Breast epithelium (tissue), 4 donors: Measurements from ENCODE around the gene TSR3. TPM values are rescaled to one million over a fixed set of nuclear protein-coding genes. Genes with fewer than 3 reads are reported as not detected.
"Not testable (repeated sequence)": the region's sequence is repeated elsewhere in the genome, so short reads cannot be mapped to it uniquely, and the experiment has no call there.

Experiments used
- DNase-seq, 2 donors: peaks; one replicate each; pipeline ENCODE4 v3.0.0-alpha.2; 2019; ENCODE audit warnings: low spot score in 2 of 2
- H3K27ac ChIP-seq, 2 donors: fragments of 200-600 bp; sonication (generic) in 1 of 2; one replicate each; pipeline ENCODE4 v1.5.1; 2016 to 2019; ENCODE audit warnings: mild to moderate bottlenecking in 1 of 2
- H3K27me3 ChIP-seq, 2 donors: fragments of 200-600 bp; sonication (generic) in 1 of 2; one replicate each; pipeline versions ENCODE4 v1.5.1 to v1.6.0; 2017 to 2019; ENCODE audit warnings: control low read depth in 1 of 2, mild to moderate bottlenecking in 1 of 2
- H3K36me3 ChIP-seq: fragments of 200-600 bp; one replicate; pipeline ENCODE4 v1.5.1; 2019
- H3K4me1 ChIP-seq, 2 donors: fragments of 200-600 bp; sonication (generic); one replicate each; pipeline ENCODE4 v1.5.1; 2016 to 2019; ENCODE audit warnings: control low read depth in 1 of 2
- H3K4me3 ChIP-seq, 3 donors: fragments of 200-600 bp; sonication (generic); 1 replicate in 2 of 3; 2 replicates in 1 of 3; pipeline ENCODE4 v1.5.1; 2016 to 2019; ENCODE audit warnings: mild to moderate bottlenecking in 3 of 3, moderate library complexity in 2 of 3
- H3K9me3 ChIP-seq, 2 donors: fragments of 200-600 bp; sonication (generic) in 1 of 2; one replicate each; pipeline ENCODE4 v1.5.1; 2016 to 2019; ENCODE audit warnings: control low read depth in 1 of 2
- POLR2A ChIP-seq: fragments of 450-650 bp; IDR thresholded peaks from one replicate; pipeline ENCODE4 v1.6.1; 2016; ENCODE audit warnings: antibody characterized with exemption, mild to moderate bottlenecking, moderate library complexity
- POLR2AphosphoS5 ChIP-seq, 3 donors: sonication (generic); formaldehyde crosslinking; IDR thresholded peaks; one replicate each; pipeline ENCODE4 v1.6.1; 2017; ENCODE audit warnings: antibody characterized with exemption in 3 of 3
- intact Hi-C: fragments of 100-400 bp; cut with DNase I; formaldehyde crosslinking; loops from one replicate; pipeline ENCODE4 v1.15.1; 2023; ENCODE audit warnings: low total_unique reads
- total RNA-seq, 3 donors: library from RNA; depleted of rRNA; stranded (reverse); fragments of >200 nt; gene quantifications; one replicate each; pipeline ENCODE4 v1.1.0, GENCODE V29; 2016
- TF ChIP-seq, protein P1 (sequence below), 3 donors: fragments of 450-650 bp; IDR thresholded peaks; one replicate each; pipeline ENCODE4 v1.5.1; 2016 to 2017; ENCODE audit warnings: antibody characterized with exemption in 3 of 3, mild to moderate bottlenecking in 3 of 3, moderate library complexity in 3 of 3

The TSR3 gene
- total RNA-seq, 3 donors from 2014 or later: 54.4 to 72.3 (median 59.6) TPM

DNA sequence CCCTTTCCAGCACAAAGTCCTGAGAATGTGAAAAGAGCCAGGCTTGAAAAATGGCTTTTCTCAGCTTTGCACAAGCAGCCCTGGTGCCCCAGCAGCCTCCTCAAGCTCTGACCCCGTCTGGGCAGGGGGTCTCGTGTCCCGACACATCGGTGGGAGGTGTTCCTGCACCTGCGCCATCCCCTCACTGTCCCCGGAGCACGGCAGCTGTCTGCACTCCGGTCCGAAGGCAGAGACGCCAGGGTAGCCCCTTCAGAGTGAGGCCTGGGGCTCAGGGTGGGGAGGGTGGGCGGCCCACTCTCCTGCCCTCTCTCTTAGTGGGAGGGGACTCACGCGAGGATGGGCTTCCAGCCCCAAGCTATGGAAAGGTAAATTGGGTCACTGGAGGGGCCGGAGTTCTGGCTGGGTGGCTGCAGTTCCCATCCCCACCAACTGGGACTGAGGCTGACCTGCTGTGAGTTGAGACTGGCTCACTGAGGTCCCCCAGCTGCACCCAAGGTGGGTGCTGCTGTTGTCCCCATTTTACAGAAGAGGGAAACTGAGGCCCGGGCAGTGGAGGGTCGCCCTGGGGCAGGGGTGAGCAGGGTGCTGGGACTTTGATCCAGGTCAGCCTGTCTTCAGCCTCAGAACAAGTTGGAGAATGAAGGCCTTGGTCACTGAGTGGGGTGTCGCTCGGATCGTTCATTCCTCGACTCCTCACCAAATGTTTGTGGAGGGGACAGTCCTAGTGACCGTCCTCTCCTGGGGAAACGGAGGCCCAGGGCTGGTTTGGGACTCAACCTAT lies 20.6 kb downstream of the TSR3 start:
- H3K27ac ChIP-seq: peak overlapping the region; percentile 81 to 89
- H3K4me3 ChIP-seq: peak overlapping the region; percentile 37 to 77 (median 59)

GRCh38 chr16:1330260-1330914 lies 21.3 kb downstream of the TSR3 start:
- H3K9me3 ChIP-seq: peaks cover 0 to 8% of the 10 kb centered on the region in 2 donors
- H3K27ac ChIP-seq: peak overlapping the region in 1 of 2 donors; percentile 89
- no peak overlapping the region for H3K4me3 ChIP-seq
- TF ChIP-seq, protein P1, sequence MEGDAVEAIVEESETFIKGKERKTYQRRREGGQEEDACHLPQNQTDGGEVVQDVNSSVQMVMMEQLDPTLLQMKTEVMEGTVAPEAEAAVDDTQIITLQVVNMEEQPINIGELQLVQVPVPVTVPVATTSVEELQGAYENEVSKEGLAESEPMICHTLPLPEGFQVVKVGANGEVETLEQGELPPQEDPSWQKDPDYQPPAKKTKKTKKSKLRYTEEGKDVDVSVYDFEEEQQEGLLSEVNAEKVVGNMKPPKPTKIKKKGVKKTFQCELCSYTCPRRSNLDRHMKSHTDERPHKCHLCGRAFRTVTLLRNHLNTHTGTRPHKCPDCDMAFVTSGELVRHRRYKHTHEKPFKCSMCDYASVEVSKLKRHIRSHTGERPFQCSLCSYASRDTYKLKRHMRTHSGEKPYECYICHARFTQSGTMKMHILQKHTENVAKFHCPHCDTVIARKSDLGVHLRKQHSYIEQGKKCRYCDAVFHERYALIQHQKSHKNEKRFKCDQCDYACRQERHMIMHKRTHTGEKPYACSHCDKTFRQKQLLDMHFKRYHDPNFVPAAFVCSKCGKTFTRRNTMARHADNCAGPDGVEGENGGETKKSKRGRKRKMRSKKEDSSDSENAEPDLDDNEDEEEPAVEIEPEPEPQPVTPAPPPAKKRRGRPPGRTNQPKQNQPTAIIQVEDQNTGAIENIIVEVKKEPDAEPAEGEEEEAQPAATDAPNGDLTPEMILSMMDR (IDR thresholded peaks at IDR 0.05): no peak
- intact Hi-C loops: no loop called here
- peaks cover 22 to 26% of the 10 kb centered on the region in 2 donors for H3K4me1 ChIP-seq
- H3K36me3 ChIP-seq: peaks cover under 1% of the 10 kb centered on the region
- no peak for DNase-seq
- peaks cover 6 to 31% of the 10 kb centered on the region in 2 donors for H3K27me3 ChIP-seq

More for the DNA sequence above, 20.6 kb downstream of the TSR3 start:
- H3K4me1 ChIP-seq: peaks cover 22 to 26% of the 10 kb centered on the region in 2 donors
- no peaks in the 10 kb centered on the region for H3K36me3 ChIP-seq
- no peak for DNase-seq
- intact Hi-C loops: no loop called here
- peaks cover 6 to 37% of the 10 kb centered on the region in 2 donors for H3K27me3 ChIP-seq
- H3K9me3 ChIP-seq: peaks cover 0 to 8% of the 10 kb centered on the region in 2 donors
- TF ChIP-seq POLR2A (no peak), POLR2AphosphoS5 (IDR thresholded peaks at IDR 0.05) (no peak)
- TF ChIP-seq, protein P1 (IDR thresholded peaks at IDR 0.05): no peak

- H3K4me1 ChIP-seq: peaks cover 20 to 21% of the 10 kb centered on the region in 2 donors
- DNase-seq, H3K4me3 ChIP-seq, H3K27ac ChIP-seq, H3K36me3 ChIP-seq, intact Hi-C loops, H3K9me3 ChIP-seq: not testable (repeated sequence)
- H3K27me3 ChIP-seq: peaks cover 5 to 17% of the 10 kb centered on the region in 2 donors
Measured at GRCh38 chr16:1328961-1329360, 22.7 kb downstream of the TSR3 start.

- H3K27me3 ChIP-seq, DNase-seq, H3K27ac ChIP-seq, intact Hi-C loops, H3K4me3 ChIP-seq, H3K36me3 ChIP-seq, H3K9me3 ChIP-seq: not testable (repeated sequence)
- peaks cover 21 to 22% of the 10 kb centered on the region in 2 donors for H3K4me1 ChIP-seq
Measured at GRCh38 chr16:1328136-1328535, 23.5 kb downstream of the TSR3 start.

DNA sequence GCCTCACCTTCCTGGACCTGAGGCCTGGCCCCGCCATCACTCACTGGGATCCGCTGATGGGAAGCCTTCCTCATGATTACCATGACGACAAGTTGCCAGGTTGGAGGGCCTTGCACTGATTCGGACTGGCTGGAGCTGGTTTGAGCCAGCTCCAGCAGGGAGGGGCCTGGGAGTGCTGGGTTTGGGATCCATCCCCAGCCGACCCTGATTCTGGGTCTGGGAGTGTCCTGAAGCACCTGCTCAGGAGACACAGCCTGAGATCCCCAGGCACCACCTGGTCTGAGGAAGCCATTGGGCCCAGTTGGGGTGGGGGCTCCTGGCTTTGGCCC lies 24.1 kb downstream of the TSR3 start:
- no peak for DNase-seq
- peaks cover 6% of the 10 kb centered on the region for H3K36me3 ChIP-seq
- peaks cover 20 to 21% of the 10 kb centered on the region in 2 donors for H3K4me1 ChIP-seq
- no peak overlapping the region for H3K27ac ChIP-seq
- H3K4me3 ChIP-seq: no peak overlapping the region
- H3K9me3 ChIP-seq: peaks cover 0 to 8% of the 10 kb centered on the region in 2 donors
- H3K27me3 ChIP-seq: peaks cover 0 to 3% of the 10 kb centered on the region in 2 donors
- TF ChIP-seq, protein P1 (IDR thresholded peaks at IDR 0.05): no peak
- TF ChIP-seq POLR2AphosphoS5 (IDR thresholded peaks at IDR 0.05) (no peak), POLR2A (no peak)
- intact Hi-C loops: no loop called here

GRCh38 chr16:1326946-1327618 lies 24.6 kb downstream of the TSR3 start:
- intact Hi-C loops: no loop called here
- Histone ChIP-seq H3K4me3 (no peak overlapping the region), H3K36me3 (peaks cover 6% of the 10 kb centered on the region), H3K27ac (no peak overlapping the region), H3K4me1 (peaks cover 15 to 16% of the 10 kb centered on the region in 2 donors), H3K27me3 (no peaks in the 10 kb centered on the region), H3K9me3 (peaks cover 0 to 8% of the 10 kb centered on the region in 2 donors)
- DNase-seq: no peak
- TF ChIP-seq POLR2AphosphoS5 (IDR thresholded peaks at IDR 0.05) (no peak), POLR2A (no peak)
- TF ChIP-seq, protein P1 (IDR thresholded peaks at IDR 0.05): no peak
